ENCODE measurements around the gene CNTNAP5.
A peak's percentile ranks its signal among the peaks of the same experiment; 100 is the strongest.

CNTNAP5 gene

GRCh38 chr2:124025171-124025580, at the start of gene CNTNAP5:
Gene CNTNAP5 (plus strand): TSS chr2:124025287. CDS start chr2:124025651, 364 bp downstream.
- H3K9ac ChIP-seq (ENCODE audit: low read depth, low read length): no peak within 1 kb of the TSS
- peak within 1 kb of the TSS; percentile 90 for H3K4me3 ChIP-seq (ENCODE audit: low read length)
- no peak within 1 kb of the TSS for H3K27ac ChIP-seq (ENCODE audit: low read length)
- H3K36me3 ChIP-seq (ENCODE audit: insufficient read depth, low read depth, low read length): no peaks in the 10 kb centered on the region
- peaks cover 47% of the 10 kb centered on the region for H3K27me3 ChIP-seq (ENCODE audit: insufficient read depth, low read length)
- no peaks in the 10 kb centered on the region for H3K9me3 ChIP-seq (ENCODE audit: insufficient read depth, low read depth, low read length)
- H3K4me1 ChIP-seq (ENCODE audit: insufficient read depth, low read length): no peaks in the 10 kb centered on the region

- Histone ChIP-seq H3K9me3 (ENCODE audit: insufficient read depth, low read depth, low read length) (peaks cover 9% of the 10 kb centered on the region; the same call in 1 of the 2 replicates), H3K36me3 (ENCODE audit: insufficient read depth, low read depth, low read length) (no peaks in the 10 kb centered on the region), H3K9ac (ENCODE audit: low read depth, low read length) (no peak overlapping the region), H3K27ac (ENCODE audit: low read length) (no peak overlapping the region), H3K27me3 (ENCODE audit: insufficient read depth, low read length) (no peaks in the 10 kb centered on the region), H3K4me3 (ENCODE audit: low read length) (no peak overlapping the region), H3K4me1 (ENCODE audit: insufficient read depth, low read length) (no peaks in the 10 kb centered on the region)
Observed at GRCh38 chr2:123976054-123976648, 48.9 kb upstream of the CNTNAP5 start.

GRCh38 chr2:123993728-123994323, 31.3 kb upstream of the CNTNAP5 start:
- Histone ChIP-seq H3K4me1 (ENCODE audit: insufficient read depth, low read length) (no peaks in the 10 kb centered on the region), H3K27me3 (ENCODE audit: insufficient read depth, low read length) (no peaks in the 10 kb centered on the region), H3K9ac (ENCODE audit: low read depth, low read length) (no peak overlapping the region), H3K27ac (ENCODE audit: low read length) (no peak overlapping the region), H3K4me3 (ENCODE audit: low read length) (no peak overlapping the region), H3K9me3 (ENCODE audit: insufficient read depth, low read depth, low read length) (no peaks in the 10 kb centered on the region; the same call in 1 of the 2 replicates), H3K36me3 (ENCODE audit: insufficient read depth, low read depth, low read length) (no peaks in the 10 kb centered on the region)

- no peak overlapping the region for H3K9ac ChIP-seq (ENCODE audit: low read depth, low read length)
- no peaks in the 10 kb centered on the region for H3K27me3 ChIP-seq (ENCODE audit: insufficient read depth, low read length)
- no peak overlapping the region for H3K4me3 ChIP-seq (ENCODE audit: low read length)
- no peaks in the 10 kb centered on the region for H3K36me3 ChIP-seq (ENCODE audit: insufficient read depth, low read depth, low read length)
- no peaks in the 10 kb centered on the region for H3K4me1 ChIP-seq (ENCODE audit: insufficient read depth, low read length)
- no peak overlapping the region for H3K27ac ChIP-seq (ENCODE audit: low read length)
- no peaks in the 10 kb centered on the region for H3K9me3 ChIP-seq (ENCODE audit: insufficient read depth, low read depth, low read length)
Observed at GRCh38 chr2:123999681-124000080, 25.4 kb upstream of the CNTNAP5 start.

- Histone ChIP-seq H3K9ac (ENCODE audit: low read depth, low read length) (no peak overlapping the region), H3K27me3 (ENCODE audit: insufficient read depth, low read length) (no peaks in the 10 kb centered on the region), H3K9me3 (ENCODE audit: insufficient read depth, low read depth, low read length) (no peaks in the 10 kb centered on the region)
Observed at GRCh38 chr2:124001696-124002430, 23.2 kb upstream of the CNTNAP5 start.

DNA sequence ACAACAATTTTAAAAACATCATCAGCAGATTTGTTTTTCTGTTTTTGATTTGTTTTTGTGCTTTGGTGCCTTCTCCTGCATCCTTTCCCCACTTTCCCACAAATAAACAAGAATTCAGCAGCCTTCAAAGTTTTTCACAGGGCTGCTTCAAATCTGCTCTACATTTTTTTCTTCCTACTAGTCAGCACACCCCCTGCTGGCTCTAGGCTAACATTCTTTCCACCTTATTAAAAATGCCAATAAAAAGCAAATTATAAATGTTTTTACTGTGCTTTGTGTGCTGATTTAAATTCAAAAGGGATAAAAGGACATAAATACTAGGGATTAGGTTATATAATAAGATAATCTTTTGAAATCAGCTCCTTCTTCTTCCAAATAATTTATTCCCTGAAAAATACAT, 6.2 kb upstream of the CNTNAP5 start:
- H3K9me3 ChIP-seq (ENCODE audit: insufficient read depth, low read depth, low read length): no peaks in the 10 kb centered on the region
- peaks cover 16% of the 10 kb centered on the region for H3K27me3 ChIP-seq (ENCODE audit: insufficient read depth, low read length)
- H3K36me3 ChIP-seq (ENCODE audit: insufficient read depth, low read depth, low read length): no peaks in the 10 kb centered on the region
- H3K9ac ChIP-seq (ENCODE audit: low read depth, low read length): no peak overlapping the region
- H3K4me3 ChIP-seq (ENCODE audit: low read length): no peak overlapping the region
- no peaks in the 10 kb centered on the region for H3K4me1 ChIP-seq (ENCODE audit: insufficient read depth, low read length)
- H3K27ac ChIP-seq (ENCODE audit: low read length): no peak overlapping the region

More at GRCh38 chr2:124001696-124002430, 23.2 kb upstream of the CNTNAP5 start:
- Histone ChIP-seq H3K36me3 (ENCODE audit: insufficient read depth, low read depth, low read length) (no peaks in the 10 kb centered on the region), H3K4me1 (ENCODE audit: insufficient read depth, low read length) (no peaks in the 10 kb centered on the region), H3K27ac (ENCODE audit: low read length) (no peak overlapping the region), H3K4me3 (ENCODE audit: low read length) (no peak overlapping the region)

DNA sequence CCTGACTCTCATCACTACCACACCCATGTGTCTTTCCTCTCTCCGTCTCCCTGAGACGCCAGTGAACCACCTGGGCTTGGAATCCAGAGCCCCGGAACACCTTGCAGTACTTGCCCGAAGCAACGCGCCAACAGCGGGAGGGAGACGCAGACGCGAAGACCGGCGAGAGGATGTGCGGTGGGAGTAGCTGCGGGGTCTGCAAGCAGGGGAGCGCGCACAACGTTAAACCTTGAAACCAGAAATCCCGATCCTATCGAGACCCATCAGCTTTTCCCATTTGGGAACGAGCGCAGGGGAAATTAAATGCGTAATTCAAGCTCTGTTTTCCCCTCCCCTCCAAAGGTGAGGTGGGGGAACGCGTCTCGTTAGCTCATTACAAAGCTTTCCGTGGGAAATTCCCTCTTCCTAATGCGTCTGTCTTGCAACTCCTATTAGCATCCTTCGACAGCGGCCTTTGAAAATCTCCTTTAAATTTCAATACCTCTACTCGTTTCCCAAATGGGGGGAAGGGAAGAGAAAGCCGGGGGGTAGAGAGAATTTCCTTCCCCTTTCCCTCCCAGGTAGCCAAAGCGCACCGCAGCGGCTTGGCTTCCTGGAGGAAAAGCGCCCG, 421 bp upstream of the CNTNAP5 start:
- H3K4me3 ChIP-seq (ENCODE audit: low read length): peak overlapping the region; percentile 90
- H3K9ac ChIP-seq (ENCODE audit: low read depth, low read length): no peak overlapping the region
- H3K27me3 ChIP-seq (ENCODE audit: insufficient read depth, low read length): peaks cover 47% of the 10 kb centered on the region

GRCh38 chr2:124025891-124026434, 876 bp downstream of the CNTNAP5 start:
- no peaks in the 10 kb centered on the region for H3K36me3 ChIP-seq (ENCODE audit: insufficient read depth, low read depth, low read length)
- no peak overlapping the region for H3K27ac ChIP-seq (ENCODE audit: low read length)
- H3K9me3 ChIP-seq (ENCODE audit: insufficient read depth, low read depth, low read length): no peaks in the 10 kb centered on the region
- peaks cover 47% of the 10 kb centered on the region for H3K27me3 ChIP-seq (ENCODE audit: insufficient read depth, low read length)
- peak overlapping the region; percentile 90 for H3K4me3 ChIP-seq (ENCODE audit: low read length)
- no peak overlapping the region for H3K9ac ChIP-seq (ENCODE audit: low read depth, low read length)
- no peaks in the 10 kb centered on the region for H3K4me1 ChIP-seq (ENCODE audit: insufficient read depth, low read length)

More for the DNA sequence above, 421 bp upstream of the CNTNAP5 start:
- no peaks in the 10 kb centered on the region for H3K4me1 ChIP-seq (ENCODE audit: insufficient read depth, low read length)
- no peaks in the 10 kb centered on the region for H3K36me3 ChIP-seq (ENCODE audit: insufficient read depth, low read depth, low read length)
- H3K9me3 ChIP-seq (ENCODE audit: insufficient read depth, low read depth, low read length): no peaks in the 10 kb centered on the region
- no peak overlapping the region for H3K27ac ChIP-seq (ENCODE audit: low read length)

GRCh38 chr2:124026503-124026902, 1.4 kb downstream of the CNTNAP5 start:
- peaks cover 47% of the 10 kb centered on the region for H3K27me3 ChIP-seq (ENCODE audit: insufficient read depth, low read length)
- H3K36me3 ChIP-seq (ENCODE audit: insufficient read depth, low read depth, low read length): no peaks in the 10 kb centered on the region
- no peaks in the 10 kb centered on the region for H3K4me1 ChIP-seq (ENCODE audit: insufficient read depth, low read length)
- H3K9me3 ChIP-seq (ENCODE audit: insufficient read depth, low read depth, low read length): no peaks in the 10 kb centered on the region
- no peak overlapping the region for H3K27ac ChIP-seq (ENCODE audit: low read length)
- no peak overlapping the region for H3K9ac ChIP-seq (ENCODE audit: low read depth, low read length)
- H3K4me3 ChIP-seq (ENCODE audit: low read length): no peak overlapping the region

- Histone ChIP-seq H3K9me3 (ENCODE audit: insufficient read depth, low read depth, low read length) (no peaks in the 10 kb centered on the region), H3K9ac (ENCODE audit: low read depth, low read length) (no peak overlapping the region), H3K27ac (ENCODE audit: low read length) (no peak overlapping the region), H3K4me1 (ENCODE audit: insufficient read depth, low read length) (no peaks in the 10 kb centered on the region), H3K4me3 (ENCODE audit: low read length) (no peak overlapping the region), H3K27me3 (ENCODE audit: insufficient read depth, low read length) (peaks cover 47% of the 10 kb centered on the region), H3K36me3 (ENCODE audit: insufficient read depth, low read depth, low read length) (no peaks in the 10 kb centered on the region)
Observed at GRCh38 chr2:124027182-124027581, 2.1 kb downstream of the CNTNAP5 start.

DNA sequence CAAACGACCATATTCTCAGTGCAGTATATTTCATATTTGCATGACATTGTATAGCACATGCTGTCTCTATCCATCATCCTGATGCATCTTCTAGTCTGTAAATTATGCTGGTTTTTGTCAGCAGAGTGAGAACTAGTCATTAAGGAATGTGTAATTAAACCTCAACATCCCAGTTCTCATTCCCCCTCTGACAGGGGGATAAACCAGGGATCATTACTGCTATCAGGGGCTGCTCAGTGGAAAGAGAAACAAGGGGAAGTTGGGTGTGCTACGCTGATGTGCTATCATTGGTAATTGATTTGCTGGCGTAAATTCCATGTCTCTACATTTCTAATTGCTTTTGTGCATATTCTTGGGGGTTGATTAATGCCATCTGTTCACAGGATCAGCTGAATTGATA, 7.7 kb downstream of the CNTNAP5 start:
- H3K27ac ChIP-seq (ENCODE audit: low read length): no peak overlapping the region
- no peaks in the 10 kb centered on the region for H3K9me3 ChIP-seq (ENCODE audit: insufficient read depth, low read depth, low read length)
- H3K4me3 ChIP-seq (ENCODE audit: low read length): no peak overlapping the region
- H3K36me3 ChIP-seq (ENCODE audit: insufficient read depth, low read depth, low read length): no peaks in the 10 kb centered on the region
- H3K27me3 ChIP-seq (ENCODE audit: insufficient read depth, low read length): no peaks in the 10 kb centered on the region
- H3K4me1 ChIP-seq (ENCODE audit: insufficient read depth, low read length): no peaks in the 10 kb centered on the region
- no peak overlapping the region; the same call in 1 of the 2 replicates for H3K9ac ChIP-seq (ENCODE audit: low read depth, low read length)

Measured in iPS-20b (cell line).